Fibroblast of the aortic adventitia (primary cell): ENCODE data around the gene DECR2. TPM values are rescaled to one million over a fixed set of nuclear protein-coding genes. Genes with fewer than 3 reads are reported as not detected.
"Not testable (repeated sequence)": the region's sequence is repeated elsewhere in the genome, so short reads cannot be mapped to it uniquely, and the experiment has no call there.

ENCODE experiments used
- DNase-seq: peaks from one replicate; pipeline ENCODE4 v3.0.0-alpha.2; 2010; ENCODE audit warnings: low read depth
- H3K4me3 ChIP-seq: 2 replicates; pipeline ENCODE4 v1.5.1; 2011; ENCODE audit warnings: low read depth, mild to moderate bottlenecking, control low read depth, low read length, moderate library complexity
- CTCF ChIP-seq: IDR thresholded peaks from 2 replicates; pipeline ENCODE4 v1.5.1; 2011; ENCODE audit warnings: mild to moderate bottlenecking, low read length, control low read depth, inconsistent platforms; ENCODE audit not compliant: insufficient read depth
- total RNA-seq: library from RNA; depleted of rRNA; stranded (reverse); fragments of >200 nt; gene quantifications from 2 replicates; pipeline ENCODE4 v1.2.3, GENCODE V29; 2012; ENCODE audit warnings: low replicate concordance

Gene DECR2
- total RNA-seq, 1 donor = 8.1 TPM

- no peak for DNase-seq
- no peak overlapping the region for H3K4me3 ChIP-seq
- TF ChIP-seq CTCF = no peak
Measured at GRCh38 chr16:377419-377951, 24.2 kb upstream of the DECR2 start.

DNA sequence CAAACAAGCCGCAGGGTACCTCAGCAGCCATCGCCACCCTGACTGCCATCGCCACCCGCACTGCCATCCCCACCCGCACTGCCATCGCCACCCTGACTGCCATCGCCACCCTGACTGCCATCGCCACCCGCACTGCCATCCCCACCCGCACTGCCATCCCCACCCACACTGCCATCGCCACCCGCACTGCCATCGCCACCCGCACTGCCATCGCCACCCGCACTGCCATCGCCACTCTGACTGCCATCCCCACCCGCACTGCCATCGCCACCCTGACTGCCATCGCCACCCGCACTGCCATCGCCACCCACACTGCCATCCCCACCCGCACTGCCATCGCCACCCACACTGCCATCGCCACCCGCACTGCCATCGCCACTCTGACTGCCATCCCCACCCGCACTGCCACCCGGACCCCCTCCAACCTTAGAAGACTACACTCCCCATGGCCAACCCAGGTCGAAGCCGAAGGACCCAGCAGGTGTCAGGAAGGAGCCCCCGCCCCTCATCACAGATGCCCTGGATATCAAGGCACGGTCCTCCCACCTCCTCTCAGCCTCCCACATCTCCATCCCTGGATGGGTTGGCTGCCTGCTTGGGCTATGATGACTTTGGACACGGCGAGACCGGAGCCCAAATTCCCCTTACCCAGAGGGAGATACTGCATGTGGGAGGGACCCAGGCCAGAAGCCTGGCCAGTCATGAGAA, 23.4 kb upstream of the DECR2 start:
- H3K4me3 ChIP-seq, DNase-seq: not testable (repeated sequence)

GRCh38 chr16:378821-379182, 22.9 kb upstream of the DECR2 start:
- no peak for TF ChIP-seq CTCF
- no peak overlapping the region for H3K4me3 ChIP-seq
- no peak for DNase-seq

GRCh38 chr16:379183-379960, 22.3 kb upstream of the DECR2 start:
- H3K4me3 ChIP-seq = no peak overlapping the region
- DNase-seq = no peak
- TF ChIP-seq CTCF = no peak

- TF ChIP-seq CTCF = no peak
- peak overlapping the region; percentile 74 for H3K4me3 ChIP-seq
- DNase-seq = no peak
Measured at GRCh38 chr16:379961-380761, 21.5 kb upstream of the DECR2 start.

- TF ChIP-seq CTCF = no peak
- H3K4me3 ChIP-seq = peak overlapping the region; percentile 74
- no peak for DNase-seq
Measured at GRCh38 chr16:380762-381011, 21.0 kb upstream of the DECR2 start.
